H1 (cell line): ENCODE data around the gene RITA1. TPM values are rescaled to one million over a fixed set of nuclear protein-coding genes. Genes with fewer than 3 reads are reported as not detected.

Experiments
- CTCF ChIA-PET: fragments of 300-600 bp; sonication (Branson Sonifier 250); formaldehyde crosslinking; loops from one replicate; lab custom pipeline; 2021; ENCODE audit not compliant: partially characterized antibody; lab: Charles Lee
- POLR2A ChIA-PET: fragments of 300-600 bp; sonication (Branson Sonifier 250); formaldehyde crosslinking; loops from one replicate; lab custom pipeline; 2021; ENCODE audit warnings: inconsistent platforms; ENCODE audit not compliant: partially characterized antibody; lab: Charles Lee
- DNase-seq, 2 experiments: peaks; one replicate each; pipeline versions ENCODE4 v3.0.0 to v3.0.0-alpha.2; 2010 to 2022; ENCODE audit warnings: low spot score in 2 of 2, low read depth in 1 of 2, mixed read lengths in 1 of 2
- FAIRE-seq: peaks from 2 replicates; lab custom pipeline; 2011; peaks lifted over from hg19 to GRCh38; lab: Jason Lieb, UNC
- H2AFZ ChIP-seq: 2 replicates; pipeline ENCODE4 v1.8.1; 2012; ENCODE audit warnings: low read length, inconsistent platforms
- H2AK5ac ChIP-seq: 2 replicates; pipeline ENCODE4 v1.6.1; 2013; ENCODE audit warnings: low read depth, low read length
- H2BK120ac ChIP-seq: replicated peaks from 2 replicates; pipeline ENCODE3; 2013; ENCODE audit warnings: low read depth, low read length, inconsistent platforms
- H2BK12ac ChIP-seq: 2 replicates; pipeline ENCODE4 v1.6.1; 2013; ENCODE audit warnings: low read depth, low read length
- H2BK15ac ChIP-seq: 2 replicates; pipeline ENCODE4 v1.6.1; 2013; ENCODE audit warnings: low read length
- H2BK20ac ChIP-seq: 2 replicates; pipeline ENCODE4 v1.6.1; 2013; ENCODE audit warnings: low read length
- H2BK5ac ChIP-seq: 2 replicates; pipeline ENCODE4 v1.6.1; 2013; ENCODE audit warnings: low read depth, low read length
- H3K14ac ChIP-seq: 2 replicates; pipeline ENCODE4 v1.6.1; 2013; ENCODE audit warnings: inconsistent platforms; ENCODE audit not compliant: insufficient read length
- H3K18ac ChIP-seq: 2 replicates; pipeline ENCODE4 v1.6.1; 2013; ENCODE audit warnings: low read length; ENCODE audit errors: extremely low read depth
- H3K23ac ChIP-seq: 2 replicates; pipeline ENCODE4 v1.6.1; 2013; ENCODE audit warnings: inconsistent platforms; ENCODE audit not compliant: insufficient read length
- H3K23me2 ChIP-seq: 2 replicates; pipeline ENCODE4 v1.6.1; 2013; ENCODE audit warnings: low read depth, low read length
- H3K27ac ChIP-seq: 2 replicates; pipeline ENCODE4 v1.6.1; 2011; ENCODE audit warnings: low read depth, low read length, inconsistent platforms
- H3K27me3 ChIP-seq, 4 experiments: replicated peaks in 1 of 4; 1 replicate in 1 of 4; 2 replicates in 3 of 4; pipeline versions ENCODE4 v1.6.1 to v1.8.1; 2011 to 2013; ENCODE audit warnings: low read length in 3 of 4, mild to moderate bottlenecking in 3 of 4, inconsistent platforms in 2 of 4, mixed read lengths in 2 of 4, moderate library complexity in 1 of 4; ENCODE audit not compliant: control insufficient read depth in 3 of 4, insufficient read depth in 3 of 4; ENCODE audit errors: extremely low read depth in 1 of 4
- H3K36me3 ChIP-seq, 4 experiments: 2 replicates each; pipeline versions ENCODE4 v1.6.1 to v1.8.1; 2011 to 2013; ENCODE audit warnings: mild to moderate bottlenecking in 4 of 4, low read length in 3 of 4, moderate library complexity in 2 of 4, control low read depth in 1 of 4, inconsistent platforms in 1 of 4; ENCODE audit not compliant: insufficient read depth in 4 of 4, control insufficient read depth in 2 of 4
- H3K4ac ChIP-seq: replicated peaks from 2 replicates; pipeline ENCODE3; 2013; ENCODE audit warnings: low read length, low read depth, mixed read lengths, inconsistent platforms; ENCODE audit not compliant: insufficient read length
- H3K4me1 ChIP-seq, 4 experiments: replicated peaks in 1 of 4; 1 replicate in 1 of 4; 2 replicates in 3 of 4; pipeline versions ENCODE4 v1.6.1 to v1.8.1; 2011 to 2013; ENCODE audit warnings: low read length in 3 of 4, inconsistent platforms in 2 of 4, mixed read lengths in 1 of 4; ENCODE audit not compliant: insufficient read depth in 4 of 4, control insufficient read depth in 3 of 4
- H3K4me2 ChIP-seq, 2 experiments: 2 replicates each; pipeline versions ENCODE4 v1.6.1 to v1.8.1; 2011 to 2013; ENCODE audit warnings: low read depth in 2 of 2, low read length in 2 of 2, control low read depth in 1 of 2, inconsistent platforms in 1 of 2, mild to moderate bottlenecking in 1 of 2; ENCODE audit not compliant: insufficient read depth in 1 of 2
- H3K4me3 ChIP-seq, 4 experiments: fragments of 200-600, 300-600 bp in 1 of 4; sonication (generic), shearing (Covaris generic), sonication (Bioruptor Twin) in 1 of 4; 2 replicates each; pipeline versions ENCODE4 v1.5.1 to v1.8.1; 2011 to 2016; ENCODE audit warnings: low read length in 4 of 4, low read depth in 3 of 4, control low read depth in 2 of 4, inconsistent platforms in 2 of 4, mild to moderate bottlenecking in 2 of 4, mixed read lengths in 1 of 4, moderate library complexity in 1 of 4; ENCODE audit not compliant: insufficient read depth in 2 of 4; ENCODE audit errors: extremely low read depth in 1 of 4
- H3K56ac ChIP-seq: replicated peaks from 2 replicates; pipeline ENCODE3; 2013; ENCODE audit warnings: low read depth, mild to moderate bottlenecking, mixed read lengths, low read length, inconsistent platforms; ENCODE audit not compliant: insufficient read length
- H3K79me1 ChIP-seq: 2 replicates; pipeline ENCODE4 v1.6.1; 2013; ENCODE audit warnings: low read depth, low read length, control low read depth
- H3K79me2 ChIP-seq, 2 experiments: 2 replicates each; pipeline versions ENCODE4 v1.6.1 to v1.8.1; 2012 to 2013; ENCODE audit warnings: low read length in 2 of 2, mild to moderate bottlenecking in 2 of 2, inconsistent platforms in 1 of 2; ENCODE audit not compliant: insufficient read depth in 2 of 2, control insufficient read depth in 1 of 2
- H3K9ac ChIP-seq, 4 experiments: replicated peaks in 1 of 4; 1 replicate in 1 of 4; 2 replicates in 3 of 4; pipeline versions ENCODE4 v1.6.1 to v1.8.1; 2011 to 2013; ENCODE audit warnings: low read depth in 3 of 4, low read length in 3 of 4, control low read depth in 2 of 4, mild to moderate bottlenecking in 2 of 4, moderate library complexity in 2 of 4, inconsistent platforms in 1 of 4; ENCODE audit errors: extremely low read depth in 1 of 4
- H3K9me3 ChIP-seq, 2 experiments: 2 replicates each; pipeline versions ENCODE4 v1.6.1 to v1.8.1; 2012 to 2013; ENCODE audit warnings: mild to moderate bottlenecking in 2 of 2, moderate library complexity in 2 of 2, control low read depth in 1 of 2, inconsistent platforms in 1 of 2, low read depth in 1 of 2, low read length in 1 of 2, mixed read lengths in 1 of 2; ENCODE audit not compliant: insufficient read depth in 2 of 2
- H4K20me1 ChIP-seq, 2 experiments: replicated peaks in 1 of 2; 2 replicates each; pipeline versions ENCODE3 to v1.8.1; 2011 to 2013; ENCODE audit warnings: inconsistent platforms in 2 of 2, low read length in 2 of 2, mild to moderate bottlenecking in 1 of 2; ENCODE audit not compliant: insufficient read depth in 2 of 2, control insufficient read depth in 1 of 2
- H4K5ac ChIP-seq: 2 replicates; pipeline ENCODE4 v1.6.1; 2013; ENCODE audit warnings: low read length, low read depth, mixed read lengths, inconsistent platforms; ENCODE audit not compliant: insufficient read length
- H4K8ac ChIP-seq: 2 replicates; pipeline ENCODE4 v1.8.0; 2013; ENCODE audit warnings: mild to moderate bottlenecking, moderate library complexity, low read length, inconsistent platforms; ENCODE audit not compliant: insufficient read depth; ENCODE audit errors: extremely low read depth
- H4K91ac ChIP-seq: replicated peaks from 2 replicates; pipeline ENCODE3; 2013; ENCODE audit warnings: low read length, mixed read lengths, inconsistent platforms; ENCODE audit not compliant: insufficient read length
- CTBP2 ChIP-seq: IDR thresholded peaks from 2 replicates; pipeline ENCODE4 v1.7.0; 2011; ENCODE audit warnings: borderline replicate concordance, mild to moderate bottlenecking, moderate library complexity, mixed read lengths, low read length; ENCODE audit not compliant: insufficient read depth, insufficient read length
- GTF2F1 ChIP-seq: IDR thresholded peaks from 2 replicates; pipeline ENCODE4 v1.6.1; 2012; ENCODE audit warnings: low read depth, low read length, improper control_type of control experiment, borderline replicate concordance
- JUN ChIP-seq: IDR thresholded peaks from 2 replicates; pipeline ENCODE4 v1.6.1; 2011; ENCODE audit warnings: low read depth, mild to moderate bottlenecking, improper control_type of control experiment, low read length
- RBBP5 ChIP-seq: IDR thresholded peaks from 2 replicates; pipeline ENCODE4 v1.7.1; 2012; ENCODE audit warnings: low read depth, mild to moderate bottlenecking, inconsistent platforms, low read length, moderate library complexity, borderline replicate concordance
- RFX5 ChIP-seq: IDR thresholded peaks from 2 replicates; pipeline ENCODE4 v1.6.1; 2011; ENCODE audit warnings: low read depth, low read length, improper control_type of control experiment, borderline replicate concordance
- RNF2 ChIP-seq: fragments of 200-900, 300-1000 bp; sonication (generic); IDR thresholded peaks from 2 replicates; pipeline ENCODE4 v1.7.1; 2016; ENCODE audit warnings: borderline replicate concordance, low read depth, mild to moderate bottlenecking, antibody characterized with exemption, low read length; ENCODE audit not compliant: poor library complexity, severe bottlenecking; ENCODE audit errors: missing control alignments
- SIX5 ChIP-seq: IDR thresholded peaks from 2 replicates; pipeline ENCODE4 v1.6.1; 2011; ENCODE audit warnings: mild to moderate bottlenecking, low read depth, low read length
- SUZ12 ChIP-seq: fragments of 200-600 bp; sonication (generic); IDR thresholded peaks from 2 replicates; pipeline ENCODE4 v1.6.1; 2012; ENCODE audit warnings: mild to moderate bottlenecking, inconsistent platforms, low read length, moderate library complexity, mixed read lengths
- TAF7 ChIP-seq: optimal IDR thresholded peaks from 2 replicates; pipeline ENCODE3; 2011; ENCODE audit warnings: low read depth, mild to moderate bottlenecking, inconsistent platforms, low read length, moderate library complexity, borderline replicate concordance
- TCF12 ChIP-seq: IDR thresholded peaks from 2 replicates; pipeline ENCODE4 v1.6.1; 2011; ENCODE audit warnings: low read depth, mild to moderate bottlenecking, low read length
- TEAD4 ChIP-seq: IDR thresholded peaks from 2 replicates; pipeline ENCODE4 v1.6.1; 2012; ENCODE audit warnings: low read depth, low read length, inconsistent platforms, mixed read lengths
- ZNF274 ChIP-seq: IDR thresholded peaks from 2 replicates; pipeline ENCODE4 v1.7.0; 2012; ENCODE audit warnings: low read length, borderline replicate concordance; ENCODE audit errors: extremely low read depth
- WGBS, 2 experiments: shearing (Covaris generic) in 1 of 2; methylation state at CpG; one replicate each; pipeline versions ENCODE4 v1.1.6 to v1.1.7; 2013 to 2015; ENCODE audit warnings: low lambda C conversion rate in 2 of 2, mixed read lengths in 2 of 2, inconsistent platforms in 1 of 2, low coverage in 1 of 2, missing lambda C conversion rate in 1 of 2; ENCODE audit not compliant: insufficient replicate concordance in 2 of 2, insufficient coverage in 1 of 2, insufficient read length in 1 of 2; ENCODE audit errors: extremely low coverage in 1 of 2, missing lambda C conversion rate in 1 of 2; 5-methylcytosine and 5-hydroxymethylcytosine counted together
- polyA plus RNA-seq, 7 experiments: library from polyadenylated mRNA; depleted of rRNA in 3 of 7; stranded (reverse) in 5 of 7; unstranded in 2 of 7; fragments of >200 nt in 5 of 7; fragments of 200-250 nt in 2 of 7; gene quantifications; 1 replicate in 5 of 7; 2 replicates in 1 of 7; 4 replicates in 1 of 7; pipeline versions ENCODE4 v1.2.1 to v1.2.3, GENCODE V29; 2011 to 2013; ENCODE audit warnings: missing spikeins in 2 of 7, mixed read lengths in 2 of 7
- total RNA-seq: library from RNA; stranded (reverse); fragmentation: NEBNext Ultra II Directional; extraction: Animal tissue kit (Norgen Biotek cat#: 25700); gene quantifications from 2 replicates; pipeline ENCODE4 v1.2.1, GENCODE V29; 2021

Gene RITA1
- total and polyA plus RNA-seq, 2 of the 8 experiments (the other 6 are each of a cell fraction or from before 2014, with no cell fraction given): 24.1 to 25.8 TPM

GRCh38 chr12:113202300-113203075 is 17.0 kb downstream of the RITA1 start:
- no peak overlapping the region for H3K4me3 ChIP-seq
- no peak overlapping the region for H4K91ac ChIP-seq
- no peaks in the 10 kb centered on the region for H3K23me2 ChIP-seq
- no peak overlapping the region for H2BK20ac ChIP-seq
- H3K27ac ChIP-seq: no peak overlapping the region
- H4K20me1 ChIP-seq: no peaks in the 10 kb centered on the region
- WGBS, 2 experiments: 100% methylated on average over 4 of the region's 4 CpGs; no CpG with 5 or more reads in 1 of the 2 experiments
- no peak overlapping the region for H3K18ac ChIP-seq
- no peaks in the 10 kb centered on the region for H3K27me3 ChIP-seq
- no peaks in the 10 kb centered on the region for H3K79me2 ChIP-seq
- no peak overlapping the region for H3K56ac ChIP-seq
- H3K79me1 ChIP-seq: no peaks in the 10 kb centered on the region
- H2AK5ac ChIP-seq: no peak overlapping the region
- H3K4ac ChIP-seq: no peak overlapping the region
- CTCF ChIA-PET: interaction anchor here (0.5 to 1.8 kb wide), 5 partner anchors 23 to 1760 kb away, joined by 3 to 5 read pairs (median 3); no protein-coding TSS in a partner anchor
- no peak for DNase-seq
- H3K4me1 ChIP-seq: no peaks in the 10 kb centered on the region; a peak in 1 of 7 replicates
- no peak overlapping the region for H3K23ac ChIP-seq
- POLR2A ChIA-PET: interaction anchor here (1.0 to 6.8 kb wide), 7 partner anchors 10 to 44 kb away, joined by 3 to 31 read pairs (median 4); partner anchors contain the start of genes DDX54, RITA1 and TPCN1
- no peak overlapping the region for H2BK120ac ChIP-seq
- no peak overlapping the region for H2BK15ac ChIP-seq
- H3K36me3 ChIP-seq: no peaks in the 10 kb centered on the region
- no peak overlapping the region for H3K14ac ChIP-seq
- no peak for FAIRE-seq
- H2AFZ ChIP-seq: no peak overlapping the region
- H4K5ac ChIP-seq: no peak overlapping the region
- no peaks in the 10 kb centered on the region; a peak in 1 of 4 replicates for H3K9me3 ChIP-seq
- H3K4me2 ChIP-seq: no peak overlapping the region
- no peak overlapping the region for H3K9ac ChIP-seq
- H4K8ac ChIP-seq: no peak overlapping the region
- no peak overlapping the region for H2BK5ac ChIP-seq
- H2BK12ac ChIP-seq: no peak overlapping the region
- no peak for TF ChIP-seq RBBP5
- no peak for TF ChIP-seq TEAD4
- TF ChIP-seq RNF2: no peak
- no peak for TF ChIP-seq TAF7
- no peak for TF ChIP-seq RFX5
- no peak for TF ChIP-seq JUN
- TF ChIP-seq SIX5: no peak
- TF ChIP-seq CTBP2: no peak
- TF ChIP-seq TCF12: no peak
- no peak for TF ChIP-seq ZNF274
- no peak for TF ChIP-seq GTF2F1
- TF ChIP-seq SUZ12: no peak
